Smooth muscle cell (in vitro differentiated cells): ENCODE measurements around the gene SUSD1. TPM values are rescaled to one million over a fixed set of nuclear protein-coding genes. Genes with fewer than 3 reads are reported as not detected.

ENCODE experiments used
- DNase-seq: peaks from one replicate; lab custom pipeline; 2025; ENCODE audit not compliant: unreplicated experiment; lab: John Stamatoyannopoulos, UW
- H2AFZ ChIP-seq: fragments of 200-600 bp; sonication (generic); 2 replicates; pipeline ENCODE4 v1.6.0; 2016; ENCODE audit warnings: antibody characterized with exemption, low read depth, mild to moderate bottlenecking
- H3F3A ChIP-seq: fragments of 200-600 bp; sonication (generic); 2 replicates; pipeline ENCODE4 v1.6.0; 2017; ENCODE audit warnings: antibody characterized with exemption, low read depth
- H3K27ac ChIP-seq: fragments of 200-600 bp; sonication (generic); 2 replicates; pipeline ENCODE4 v1.5.1; 2016; ENCODE audit warnings: low read depth, mild to moderate bottlenecking
- H3K27me3 ChIP-seq: fragments of 200-600 bp; sonication (generic); 2 replicates; pipeline ENCODE4 v1.6.1; 2016; ENCODE audit warnings: low read depth, mild to moderate bottlenecking
- H3K36me3 ChIP-seq: fragments of 200-600 bp; sonication (generic); 2 replicates; pipeline ENCODE4 v1.5.1; 2016; ENCODE audit warnings: low read depth
- H3K4me1 ChIP-seq: fragments of 200-600 bp; sonication (generic); 2 replicates; pipeline ENCODE4 v1.5.1; 2016; ENCODE audit warnings: low read depth
- H3K4me2 ChIP-seq: fragments of 200-600 bp; sonication (generic); 2 replicates; pipeline ENCODE4 v1.6.0; 2016; ENCODE audit warnings: mild to moderate bottlenecking
- H3K4me3 ChIP-seq: fragments of 200-600 bp; sonication (generic); 2 replicates; pipeline ENCODE4 v1.5.1; 2016; ENCODE audit warnings: mild to moderate bottlenecking
- H3K79me2 ChIP-seq: fragments of 200-600 bp; sonication (generic); 2 replicates; pipeline ENCODE4 v1.6.0; 2016; ENCODE audit warnings: low read depth, mild to moderate bottlenecking
- H3K9ac ChIP-seq: fragments of 200-600 bp; sonication (generic); 2 replicates; pipeline ENCODE4 v1.6.0; 2016; ENCODE audit warnings: low read depth
- H3K9me3 ChIP-seq: fragments of 200-600 bp; sonication (generic); replicated peaks from 2 replicates; pipeline ENCODE4 v1.5.1; 2016; ENCODE audit warnings: low read depth
- H4K20me1 ChIP-seq: fragments of 200-600 bp; sonication (generic); 2 replicates; pipeline ENCODE4 v1.6.0; 2016; ENCODE audit warnings: low read depth
- WGBS: methylation state at CpG from one replicate; pipeline ENCODE4 v1.1.7; 2016; ENCODE audit warnings: low lambda C conversion rate; 5-methylcytosine and 5-hydroxymethylcytosine counted together
- polyA plus RNA-seq: library from polyadenylated mRNA; unstranded; fragments of >200 nt; fragmentation: Nextera tagmentation; extraction: Ambion mirVana; gene quantifications from 2 replicates; pipeline ENCODE4 v1.2.1, GENCODE V29; 2016
- small RNA-seq: library from RNA; depleted of rRNA; stranded (forward); fragments of <200 nt; gene quantifications from one replicate; pipeline ENCODE3, GENCODE V24; 2014
- total RNA-seq: library from RNA; depleted of rRNA; stranded (reverse); fragments of >200 nt; gene quantifications from 2 replicates; pipeline ENCODE4 v1.2.3, GENCODE V29; 2014
- TF ChIP-seq, protein P1 (sequence below): fragments of 200-600 bp; sonication (generic); IDR thresholded peaks from 2 replicates; pipeline ENCODE4 v1.5.1; 2017; ENCODE audit warnings: borderline replicate concordance, mild to moderate bottlenecking, antibody characterized with exemption; ENCODE audit not compliant: insufficient read depth, poor library complexity, severe bottlenecking

SUSD1 gene
- total and polyA plus RNA-seq, 2 experiments from 2014 or later: 6.7 to 11.8 TPM

DNA sequence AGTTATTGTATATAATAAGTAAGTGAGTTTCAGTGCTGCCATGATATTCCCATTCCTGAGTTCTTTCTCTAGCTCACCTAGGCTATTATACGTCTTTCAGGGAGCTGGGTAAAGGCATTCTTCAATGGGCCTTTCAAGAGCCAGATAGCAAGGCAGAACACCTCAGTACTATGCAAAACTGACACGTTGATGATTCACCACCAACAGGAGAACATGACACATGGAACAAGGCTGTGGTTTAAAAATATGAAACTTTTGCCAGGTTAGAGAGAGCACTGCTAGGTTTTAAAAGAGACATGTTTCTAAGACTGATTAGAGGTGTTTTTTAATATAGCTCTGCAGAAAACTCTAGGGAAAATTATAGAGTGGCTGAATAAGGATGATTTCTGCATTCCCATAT, 182.6 kb downstream of the SUSD1 start:
- no peaks in the 10 kb centered on the region for H3K4me1 ChIP-seq
- H4K20me1 ChIP-seq: no peaks in the 10 kb centered on the region
- H2AFZ ChIP-seq: no peak overlapping the region
- no peak overlapping the region for H3K9ac ChIP-seq
- no peak overlapping the region for H3K27ac ChIP-seq
- H3K9me3 ChIP-seq: no peaks in the 10 kb centered on the region
- H3F3A ChIP-seq: no peaks in the 10 kb centered on the region
- no peaks in the 10 kb centered on the region for H3K36me3 ChIP-seq
- H3K79me2 ChIP-seq: no peaks in the 10 kb centered on the region
- TF ChIP-seq, protein P1, sequence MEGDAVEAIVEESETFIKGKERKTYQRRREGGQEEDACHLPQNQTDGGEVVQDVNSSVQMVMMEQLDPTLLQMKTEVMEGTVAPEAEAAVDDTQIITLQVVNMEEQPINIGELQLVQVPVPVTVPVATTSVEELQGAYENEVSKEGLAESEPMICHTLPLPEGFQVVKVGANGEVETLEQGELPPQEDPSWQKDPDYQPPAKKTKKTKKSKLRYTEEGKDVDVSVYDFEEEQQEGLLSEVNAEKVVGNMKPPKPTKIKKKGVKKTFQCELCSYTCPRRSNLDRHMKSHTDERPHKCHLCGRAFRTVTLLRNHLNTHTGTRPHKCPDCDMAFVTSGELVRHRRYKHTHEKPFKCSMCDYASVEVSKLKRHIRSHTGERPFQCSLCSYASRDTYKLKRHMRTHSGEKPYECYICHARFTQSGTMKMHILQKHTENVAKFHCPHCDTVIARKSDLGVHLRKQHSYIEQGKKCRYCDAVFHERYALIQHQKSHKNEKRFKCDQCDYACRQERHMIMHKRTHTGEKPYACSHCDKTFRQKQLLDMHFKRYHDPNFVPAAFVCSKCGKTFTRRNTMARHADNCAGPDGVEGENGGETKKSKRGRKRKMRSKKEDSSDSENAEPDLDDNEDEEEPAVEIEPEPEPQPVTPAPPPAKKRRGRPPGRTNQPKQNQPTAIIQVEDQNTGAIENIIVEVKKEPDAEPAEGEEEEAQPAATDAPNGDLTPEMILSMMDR: no peak
- H3K4me3 ChIP-seq: no peak overlapping the region
- WGBS: 54% methylated on average over 2 of the region's 2 CpGs
- no peak overlapping the region for H3K4me2 ChIP-seq
- no peak for DNase-seq
- no peaks in the 10 kb centered on the region for H3K27me3 ChIP-seq

DNA sequence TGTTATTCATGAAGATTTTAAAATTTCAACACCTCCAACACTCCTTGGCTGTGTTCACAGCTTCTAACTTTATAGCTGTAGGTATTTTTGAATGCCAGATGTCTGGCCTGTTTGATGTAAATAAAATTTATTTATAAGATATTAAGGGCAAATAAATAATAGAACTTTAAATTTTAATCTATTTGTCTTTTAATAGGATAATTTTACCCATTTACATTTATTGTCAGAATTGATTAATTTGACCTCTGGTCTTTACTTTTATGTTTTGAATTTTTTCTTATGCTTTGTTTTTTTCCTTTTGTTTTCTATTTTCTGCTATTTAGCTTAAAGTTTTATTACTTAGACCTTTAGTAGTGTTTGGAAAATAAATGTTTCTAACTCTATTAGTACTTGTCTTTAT, 183.9 kb downstream of the SUSD1 start:
- no peak overlapping the region for H3K4me2 ChIP-seq
- H3K9ac ChIP-seq: no peak overlapping the region
- no peaks in the 10 kb centered on the region for H3F3A ChIP-seq
- no peaks in the 10 kb centered on the region for H3K4me1 ChIP-seq
- TF ChIP-seq, protein P1: no peak
- no peaks in the 10 kb centered on the region for H3K36me3 ChIP-seq
- no peak overlapping the region for H3K27ac ChIP-seq
- DNase-seq: no peak
- no peaks in the 10 kb centered on the region for H3K79me2 ChIP-seq
- H3K27me3 ChIP-seq: no peaks in the 10 kb centered on the region
- no peak overlapping the region for H2AFZ ChIP-seq
- no peak overlapping the region for H3K4me3 ChIP-seq
- H3K9me3 ChIP-seq: no peaks in the 10 kb centered on the region
- no peaks in the 10 kb centered on the region for H4K20me1 ChIP-seq

Small RNA genes within 50 kb of the gene (small RNA-seq; reads per million reads assigned to genes)
- not detected for gene RF00019
- not detected for gene RNU6-710P
- gene RNU6-855P: not detected

Other genes starting within 250 kb of the SUSD1 start
- gene PTBP3, start 158.3 kb upstream of the SUSD1 start, total RNA-seq: 51.5 and 53.2 TPM in 2 replicates
- 9.5 and 14.7 TPM in 2 replicates for gene PTBP3, start 158.3 kb upstream of the SUSD1 start, polyA plus RNA-seq
- 18.7 and 19.4 TPM in 2 replicates for gene HSDL2, start 204.8 kb upstream of the SUSD1 start, total RNA-seq
- gene HSDL2, start 204.8 kb upstream of the SUSD1 start, polyA plus RNA-seq: 8.7 and 13.6 TPM in 2 replicates